Immature natural killer cell (primary cell): Measurements from ENCODE around the gene LHFPL2. TPM values are rescaled to one million over a fixed set of nuclear protein-coding genes. Genes with fewer than 3 reads are reported as not detected.

ENCODE experiments used
- DNase-seq, 3 donors: peaks; one replicate each; pipeline ENCODE4 v3.0.0; 2022; ENCODE audit warnings: mixed read lengths in 1 of 3
- H3K27ac Mint-ChIP-seq, 6 donors: one replicate each; pipeline ENCODE4 v1.8.0; 2020; ENCODE audit warnings: mixed read lengths in 6 of 6, mild to moderate bottlenecking in 5 of 6, inconsistent platforms in 4 of 6, moderate library complexity in 3 of 6
- H3K27me3 Mint-ChIP-seq, 3 donors: one replicate each; pipeline ENCODE4 v1.8.0; 2020 to 2021; ENCODE audit warnings: low read depth in 3 of 3, mild to moderate bottlenecking in 3 of 3, mixed read lengths in 3 of 3, moderate library complexity in 3 of 3, inconsistent platforms in 1 of 3
- H3K36me3 Mint-ChIP-seq, 3 donors: one replicate each; pipeline ENCODE4 v1.8.0; 2020; ENCODE audit warnings: mixed read lengths in 3 of 3, inconsistent platforms in 2 of 3, mild to moderate bottlenecking in 2 of 3
- H3K4me1 Mint-ChIP-seq, 2 donors: one replicate each; pipeline ENCODE4 v1.8.0; 2020; ENCODE audit warnings: inconsistent platforms in 2 of 2, mild to moderate bottlenecking in 2 of 2, mixed read lengths in 2 of 2, moderate library complexity in 1 of 2
- H3K4me3 Mint-ChIP-seq, 5 donors: one replicate each; pipeline ENCODE4 v1.8.0; 2020; ENCODE audit warnings: mild to moderate bottlenecking in 5 of 5, mixed read lengths in 5 of 5, inconsistent platforms in 3 of 5, moderate library complexity in 3 of 5
- H3K9me3 Mint-ChIP-seq, 6 donors: one replicate each; pipeline ENCODE4 v1.8.0; 2020; ENCODE audit warnings: mild to moderate bottlenecking in 6 of 6, mixed read lengths in 6 of 6, inconsistent platforms in 4 of 6, moderate library complexity in 3 of 6
- polyA plus RNA-seq, 3 donors: library from polyadenylated mRNA; unstranded; fragments of 300-500 nt; fragmentation: Illumina TruSeq; gene quantifications; one replicate each; pipeline ENCODE4 v1.2.3, GENCODE V29; 2021

Gene LHFPL2
- polyA plus RNA-seq, 3 donors from 2014 or later: 0.09 to 0.49 TPM; not detected in 1

DNA sequence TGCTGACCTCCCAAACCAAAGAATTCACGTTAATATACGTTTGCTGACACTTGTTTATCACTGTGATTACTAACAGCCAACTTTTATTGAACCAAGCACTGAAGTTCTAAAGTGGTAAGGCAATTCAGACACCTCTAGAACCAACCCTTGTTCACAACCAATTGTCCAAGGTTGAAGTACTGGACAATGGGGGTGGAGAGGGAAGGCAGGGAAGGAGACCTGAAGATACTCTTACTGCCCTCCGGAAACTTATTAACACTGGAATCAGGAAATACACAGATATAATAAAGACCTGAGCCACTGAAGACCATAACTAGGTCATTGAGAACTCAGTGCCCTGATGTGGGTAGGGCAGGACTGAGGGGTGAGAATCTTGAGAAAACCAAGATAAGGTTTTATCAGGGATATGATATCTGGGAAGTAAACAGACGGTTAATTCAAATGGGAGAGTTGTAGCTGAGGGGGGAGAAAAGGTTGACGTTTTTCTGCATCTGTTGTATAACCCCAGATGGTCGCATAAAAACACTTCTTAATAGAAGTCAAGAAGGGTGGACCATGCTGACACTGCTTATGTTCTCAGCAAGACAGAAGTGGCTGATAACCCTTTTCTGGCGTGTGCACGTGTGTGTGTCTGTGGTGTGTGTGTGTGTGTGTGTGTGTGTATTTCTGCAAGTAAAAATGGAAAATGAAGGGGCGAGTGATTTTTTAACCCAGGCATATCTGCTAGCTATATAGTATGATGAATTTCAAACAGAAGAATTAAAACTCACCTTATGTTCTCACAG is 125.9 kb downstream of the LHFPL2 start:
- no peak overlapping the region for H3K27ac Mint-ChIP-seq
- no peaks in the 10 kb centered on the region for H3K9me3 Mint-ChIP-seq
- peaks cover 5 to 16% (median 6%) of the 10 kb centered on the region in 3 donors for H3K27me3 Mint-ChIP-seq
- no peaks in the 10 kb centered on the region for H3K4me1 Mint-ChIP-seq
- H3K36me3 Mint-ChIP-seq: no peaks in the 10 kb centered on the region
- no peak for DNase-seq
- no peak overlapping the region for H3K4me3 Mint-ChIP-seq

DNA sequence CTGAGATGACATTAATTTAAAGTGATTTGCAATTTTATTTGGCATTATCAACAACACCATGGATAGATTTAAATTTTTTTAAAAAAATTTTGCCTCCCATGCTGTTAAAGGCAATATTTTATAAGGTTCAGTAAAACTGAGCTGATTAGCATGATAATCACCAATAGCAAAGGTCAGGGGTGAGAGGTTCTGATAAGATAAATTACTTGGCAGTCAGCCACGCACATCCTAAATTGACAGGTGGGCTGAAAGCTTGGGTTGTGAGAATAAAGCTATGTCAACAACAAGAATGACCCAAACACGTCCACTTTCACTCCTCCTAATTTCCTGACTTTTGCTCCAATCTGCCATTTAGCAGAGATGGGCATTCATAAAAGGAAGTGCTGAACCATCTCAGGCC is 127.1 kb downstream of the LHFPL2 start:
- no peaks in the 10 kb centered on the region for H3K9me3 Mint-ChIP-seq
- peaks cover 7 to 19% (median 10%) of the 10 kb centered on the region in 3 donors for H3K27me3 Mint-ChIP-seq
- no peak overlapping the region for H3K4me3 Mint-ChIP-seq
- no peak for DNase-seq
- no peaks in the 10 kb centered on the region for H3K36me3 Mint-ChIP-seq
- H3K27ac Mint-ChIP-seq: no peak overlapping the region
- no peaks in the 10 kb centered on the region for H3K4me1 Mint-ChIP-seq

DNA sequence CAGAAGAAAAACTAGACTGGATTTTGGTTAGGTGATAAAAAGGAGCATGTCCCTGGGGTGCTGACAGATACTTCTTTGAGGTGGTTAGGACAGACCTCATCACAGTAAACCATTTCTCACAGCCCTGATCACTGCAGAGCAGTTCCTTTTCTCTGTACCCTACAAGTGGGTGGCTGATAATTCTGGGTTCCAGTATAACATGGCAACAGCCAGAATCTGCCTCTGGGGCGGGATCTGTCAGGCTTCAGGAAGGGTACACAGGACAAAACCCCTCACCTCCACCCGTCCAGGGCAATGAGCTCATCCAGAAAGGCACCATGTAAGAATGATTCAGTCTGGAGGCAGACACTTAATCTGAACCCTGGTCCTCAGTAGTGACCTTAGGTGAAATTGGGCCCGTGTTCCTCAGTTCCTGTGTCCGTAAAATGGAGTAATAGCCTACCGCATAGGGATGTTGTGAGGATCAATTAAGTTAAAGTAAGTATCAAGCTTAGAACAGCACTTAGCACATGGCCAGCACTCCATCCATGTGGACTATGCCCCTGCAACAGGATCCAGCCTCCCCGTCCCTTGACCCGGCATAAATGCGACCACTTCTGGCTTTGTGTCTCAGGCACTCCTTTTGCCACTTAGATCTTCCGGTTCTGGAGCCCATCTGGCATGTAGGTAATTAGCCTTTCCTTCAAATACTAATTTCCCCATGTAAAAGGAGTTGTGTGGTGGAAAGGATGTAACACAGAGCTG is 129.2 kb downstream of the LHFPL2 start:
- Mint-ChIP-seq H3K27ac (no peak overlapping the region), H3K27me3 (peaks cover 2 to 16% (median 12%) of the 10 kb centered on the region in 3 donors), H3K36me3 (no peaks in the 10 kb centered on the region), H3K4me3 (no peak overlapping the region), H3K9me3 (no peaks in the 10 kb centered on the region), H3K4me1 (no peaks in the 10 kb centered on the region)
- no peak for DNase-seq

DNA sequence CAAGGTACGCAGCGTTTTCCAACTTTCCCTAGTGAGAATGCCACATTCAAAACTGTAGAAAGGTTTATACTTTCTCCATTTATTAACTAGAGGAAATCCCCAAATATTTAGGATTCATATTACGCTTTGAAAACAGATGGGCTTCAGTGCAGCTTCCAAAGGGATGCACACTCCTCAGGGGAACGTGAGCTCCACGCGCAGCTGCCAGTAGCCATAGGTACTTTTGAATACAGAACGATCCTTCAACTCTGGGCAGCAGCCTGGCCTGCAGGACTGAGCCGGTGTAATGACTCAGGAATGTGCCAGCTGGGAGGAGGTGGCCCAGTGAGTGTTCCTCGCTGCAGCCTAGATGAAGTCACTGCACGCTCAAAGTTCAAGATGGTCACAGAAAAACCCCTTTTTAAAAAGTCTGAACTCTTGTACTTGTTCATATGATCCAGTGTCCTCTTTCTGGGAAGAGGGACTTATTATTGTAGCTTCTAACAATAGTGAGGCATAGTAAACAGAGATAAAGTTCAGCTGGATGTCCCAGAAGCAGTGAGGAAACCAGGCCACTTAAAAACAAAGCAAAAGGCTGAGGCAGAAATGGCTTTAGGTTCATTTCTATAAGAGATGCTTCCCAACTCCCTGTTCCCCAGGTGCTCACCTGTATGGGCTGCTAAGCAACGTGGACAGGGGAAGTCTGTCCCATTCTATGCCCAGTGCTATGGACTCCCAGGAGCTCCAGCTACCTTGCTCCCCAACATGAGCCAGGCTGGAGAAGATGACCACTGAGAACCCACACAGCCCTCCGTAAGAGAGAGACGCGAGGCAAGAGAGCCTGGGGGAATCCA is 130.0 kb downstream of the LHFPL2 start:
- no peaks in the 10 kb centered on the region for H3K36me3 Mint-ChIP-seq
- DNase-seq: no peak
- no peaks in the 10 kb centered on the region for H3K4me1 Mint-ChIP-seq
- no peak overlapping the region for H3K27ac Mint-ChIP-seq
- H3K27me3 Mint-ChIP-seq: peaks cover 2 to 16% (median 12%) of the 10 kb centered on the region in 3 donors
- no peaks in the 10 kb centered on the region for H3K9me3 Mint-ChIP-seq
- H3K4me3 Mint-ChIP-seq: no peak overlapping the region

DNA sequence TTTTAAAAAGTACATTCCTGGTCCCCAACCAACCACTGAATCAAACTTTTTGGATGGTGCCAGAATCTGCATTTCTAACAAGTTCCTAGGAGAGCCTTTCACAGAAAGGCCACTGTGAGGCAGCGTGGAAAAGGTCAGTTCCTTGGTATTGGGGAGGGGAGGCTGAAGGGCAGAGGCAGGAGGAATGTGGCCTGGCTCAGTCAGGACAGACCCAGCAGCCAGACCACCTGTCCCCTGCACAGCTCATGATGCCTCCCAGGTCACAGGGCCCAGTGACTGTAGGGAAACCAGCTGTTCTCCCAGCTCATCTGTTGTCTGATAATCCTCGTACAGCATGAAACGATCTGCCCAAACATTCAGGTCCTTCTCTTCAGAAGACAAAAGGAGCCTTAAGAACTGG is 132.9 kb downstream of the LHFPL2 start:
- Mint-ChIP-seq H3K27me3 (peaks cover 5 to 22% (median 19%) of the 10 kb centered on the region in 3 donors), H3K27ac (no peak overlapping the region), H3K9me3 (no peaks in the 10 kb centered on the region), H3K36me3 (no peaks in the 10 kb centered on the region), H3K4me3 (no peak overlapping the region), H3K4me1 (peaks cover 0 to 2% of the 10 kb centered on the region in 2 donors)
- DNase-seq: no peak

DNA sequence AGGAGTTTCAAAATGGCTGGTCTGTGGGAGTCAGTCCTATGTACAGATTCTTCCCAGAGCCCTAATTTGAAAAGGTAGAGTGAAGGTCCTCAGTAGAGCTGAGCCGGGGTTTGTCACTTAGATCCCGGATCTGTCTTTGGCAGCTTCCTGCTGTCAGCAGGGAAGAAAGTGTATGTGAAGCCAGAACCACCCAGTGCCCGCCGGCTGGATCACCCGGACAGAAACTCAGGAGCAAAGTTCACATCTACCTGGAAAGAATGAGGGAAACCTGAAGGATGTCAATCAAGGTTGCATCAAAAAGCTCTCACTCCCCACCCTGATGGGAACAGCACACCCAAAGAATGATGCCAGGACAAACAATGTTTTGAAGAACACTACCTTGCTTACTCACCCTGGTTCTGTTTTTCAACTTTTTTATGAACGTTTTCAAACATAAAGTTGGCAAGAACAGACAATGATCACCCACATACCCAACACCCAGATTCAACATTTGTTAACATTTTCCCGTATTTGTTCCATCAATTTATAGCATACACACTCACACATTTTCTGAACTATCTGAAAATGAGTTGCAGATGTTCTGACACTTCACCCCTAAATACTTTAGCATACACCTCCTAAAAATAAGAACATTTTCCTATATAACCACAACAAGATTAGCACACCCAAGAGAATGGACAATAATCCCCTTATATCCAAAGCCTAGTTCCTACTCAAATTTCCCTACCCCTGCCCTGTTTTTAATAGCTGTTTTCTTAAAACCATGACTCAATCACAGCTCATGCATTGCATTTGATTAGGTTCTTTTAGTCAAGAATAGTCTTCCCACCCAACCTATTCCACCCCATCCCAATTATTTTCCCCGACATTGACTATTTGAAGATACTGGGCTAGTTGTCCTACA is 133.9 kb downstream of the LHFPL2 start:
- Mint-ChIP-seq H3K4me3 (no peak overlapping the region), H3K27me3 (peaks cover 7 to 21% (median 19%) of the 10 kb centered on the region in 3 donors), H3K4me1 (peaks cover 6 to 12% of the 10 kb centered on the region in 2 donors), H3K27ac (no peak overlapping the region), H3K36me3 (no peaks in the 10 kb centered on the region), H3K9me3 (no peaks in the 10 kb centered on the region)
- DNase-seq: no peak

DNA sequence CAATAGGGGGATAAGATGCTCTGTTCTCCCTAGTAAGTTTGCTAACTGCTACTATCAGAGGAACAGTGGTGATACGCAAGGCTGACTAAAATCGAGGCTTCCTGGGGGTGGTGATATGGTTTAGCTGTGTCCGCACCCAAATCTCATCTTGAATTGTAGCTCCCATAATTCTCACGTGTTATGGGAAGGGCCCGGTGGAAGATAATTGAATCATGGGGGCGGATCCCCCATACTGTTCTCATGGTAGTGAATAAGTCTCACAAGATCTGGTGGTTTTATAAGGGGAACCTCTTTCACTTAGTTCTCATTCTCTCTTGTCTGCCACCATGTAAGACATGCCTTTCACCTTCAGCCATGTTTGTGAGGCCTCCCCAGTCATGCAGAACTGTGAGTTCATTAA is 135.1 kb downstream of the LHFPL2 start:
- no peaks in the 10 kb centered on the region for H3K9me3 Mint-ChIP-seq
- H3K4me3 Mint-ChIP-seq: no peak overlapping the region
- H3K36me3 Mint-ChIP-seq: no peaks in the 10 kb centered on the region
- H3K27ac Mint-ChIP-seq: no peak overlapping the region
- DNase-seq: no peak
- peaks cover 13 to 19% of the 10 kb centered on the region in 2 donors for H3K4me1 Mint-ChIP-seq
- peaks cover 7 to 23% (median 22%) of the 10 kb centered on the region in 3 donors for H3K27me3 Mint-ChIP-seq

DNA sequence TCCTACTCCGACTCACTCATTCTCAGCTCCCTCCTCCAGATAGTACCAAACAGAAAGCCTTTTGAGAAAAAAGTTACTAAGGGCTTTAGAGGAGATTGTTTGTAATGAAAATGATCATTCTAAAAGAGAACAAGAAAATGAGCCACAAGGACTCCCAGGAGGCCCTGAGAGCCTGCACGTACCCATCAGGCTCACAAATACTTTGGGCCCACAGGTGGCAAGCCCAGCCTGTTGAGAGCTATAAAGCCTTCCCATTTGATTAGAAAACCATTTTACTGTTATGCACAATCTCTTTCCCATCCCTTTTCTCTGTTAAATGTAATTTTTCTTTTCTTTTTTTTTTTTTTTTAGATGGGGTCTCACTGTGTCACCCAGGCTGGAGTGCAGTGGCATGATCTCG is 136.1 kb downstream of the LHFPL2 start:
- H3K9me3 Mint-ChIP-seq: no peaks in the 10 kb centered on the region

DNA sequence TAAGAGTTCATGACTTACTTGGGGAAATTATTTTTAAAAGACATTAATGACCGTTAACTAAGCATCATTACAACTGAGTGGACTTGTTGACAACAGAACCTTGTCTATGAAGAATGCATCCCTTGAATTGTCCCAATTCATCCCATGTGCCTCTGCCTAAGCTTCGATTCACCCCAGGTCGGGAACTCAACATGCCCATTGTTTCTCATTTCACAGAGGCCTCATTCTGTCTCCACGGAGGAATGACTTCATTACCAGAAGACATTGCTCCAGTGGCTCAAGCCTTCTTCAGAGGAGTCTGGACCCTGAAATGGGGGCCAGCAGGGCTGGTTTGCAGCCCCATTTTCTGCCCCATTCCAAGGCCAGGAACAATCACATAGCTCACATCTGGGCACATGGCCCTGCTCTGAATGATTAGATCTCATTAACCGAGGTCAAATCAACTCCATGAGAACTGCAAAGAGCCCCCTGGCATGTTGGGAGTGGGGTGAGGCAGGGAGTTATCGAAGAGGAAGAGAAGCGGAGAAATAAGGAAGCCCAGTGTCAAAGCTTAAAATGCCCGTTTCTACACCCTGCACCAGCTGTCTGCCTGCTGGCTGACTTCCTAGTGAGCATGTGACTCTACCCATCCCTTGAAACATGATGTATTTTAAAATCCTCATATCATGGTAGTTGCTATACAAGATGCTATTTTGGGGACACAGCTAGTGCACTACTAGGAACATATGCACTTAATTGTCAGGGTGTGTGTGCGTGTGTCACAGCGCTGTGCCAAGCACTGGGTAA is 137.3 kb downstream of the LHFPL2 start:
- H3K27ac Mint-ChIP-seq: no peak overlapping the region
- peak overlapping the region in 2 of 5 donors; percentile 54 to 83 for H3K4me3 Mint-ChIP-seq

More for the DNA sequence above, 136.1 kb downstream of the LHFPL2 start:
- H3K36me3 Mint-ChIP-seq: no peaks in the 10 kb centered on the region
- peaks cover 13 to 19% of the 10 kb centered on the region in 2 donors for H3K4me1 Mint-ChIP-seq
- H3K27me3 Mint-ChIP-seq: peaks cover 8 to 26% (median 23%) of the 10 kb centered on the region in 3 donors
- H3K27ac Mint-ChIP-seq: no peak overlapping the region
- no peak for DNase-seq
- no peak overlapping the region for H3K4me3 Mint-ChIP-seq

DNA sequence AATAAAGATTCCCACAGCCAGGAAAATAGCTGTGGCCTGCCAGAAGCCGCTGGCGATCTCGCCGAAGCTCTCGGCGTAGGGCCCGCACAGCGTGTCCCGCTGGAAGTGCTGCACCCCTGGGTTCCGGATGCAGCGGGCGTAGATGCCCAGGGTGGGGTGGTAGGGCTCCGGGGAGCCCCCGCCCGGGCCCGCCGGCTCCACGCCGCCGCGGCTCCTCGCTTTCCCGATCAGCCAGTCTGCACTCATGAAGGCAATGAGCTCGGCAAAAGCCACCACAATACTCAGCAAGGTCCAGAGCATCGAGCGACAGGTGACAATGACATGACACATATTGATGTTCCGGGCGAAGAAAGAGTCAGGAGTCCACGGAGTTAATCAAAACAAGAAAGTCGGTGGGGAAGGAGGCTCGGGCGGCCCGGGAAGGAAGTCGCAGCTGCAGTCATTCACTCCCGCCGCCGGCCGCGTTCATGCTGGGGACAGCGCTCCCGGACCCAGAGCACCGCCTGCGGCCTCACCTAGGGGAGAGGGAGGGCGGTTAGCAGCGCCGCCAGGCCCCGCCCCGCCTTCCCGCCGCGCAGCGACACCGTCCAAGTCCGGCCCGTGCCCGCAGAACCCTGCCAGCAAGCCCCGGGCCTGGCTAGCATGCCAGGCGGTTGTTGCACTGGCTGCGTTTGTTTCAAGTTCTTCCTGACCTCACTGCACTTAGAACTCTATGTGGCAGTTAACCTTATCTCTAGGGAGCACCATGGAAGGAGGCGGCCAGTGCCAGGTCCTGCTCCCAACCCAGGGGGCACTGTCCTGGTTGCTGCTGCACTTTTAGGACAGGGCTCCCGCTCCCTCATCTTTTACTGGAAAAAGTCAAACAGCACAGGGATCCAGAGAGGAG is 138.4 kb downstream of the LHFPL2 start:
- Mint-ChIP-seq H3K27ac (no peak overlapping the region), H3K36me3 (no peaks in the 10 kb centered on the region), H3K4me3 (peak overlapping the region; percentile 80 to 92 (median 91)), H3K27me3 (peaks cover 8 to 24% (median 19%) of the 10 kb centered on the region in 3 donors), H3K4me1 (peaks cover 13 to 19% of the 10 kb centered on the region in 2 donors), H3K9me3 (no peaks in the 10 kb centered on the region)
- DNase-seq: peak; percentile 21 to 28 (median 27)

More for the DNA sequence above, 137.3 kb downstream of the LHFPL2 start:
- H3K4me1 Mint-ChIP-seq: peaks cover 13 to 19% of the 10 kb centered on the region in 2 donors
- DNase-seq: no peak
- H3K9me3 Mint-ChIP-seq: no peaks in the 10 kb centered on the region
- no peaks in the 10 kb centered on the region for H3K36me3 Mint-ChIP-seq
- peaks cover 6 to 24% (median 22%) of the 10 kb centered on the region in 3 donors for H3K27me3 Mint-ChIP-seq

DNA sequence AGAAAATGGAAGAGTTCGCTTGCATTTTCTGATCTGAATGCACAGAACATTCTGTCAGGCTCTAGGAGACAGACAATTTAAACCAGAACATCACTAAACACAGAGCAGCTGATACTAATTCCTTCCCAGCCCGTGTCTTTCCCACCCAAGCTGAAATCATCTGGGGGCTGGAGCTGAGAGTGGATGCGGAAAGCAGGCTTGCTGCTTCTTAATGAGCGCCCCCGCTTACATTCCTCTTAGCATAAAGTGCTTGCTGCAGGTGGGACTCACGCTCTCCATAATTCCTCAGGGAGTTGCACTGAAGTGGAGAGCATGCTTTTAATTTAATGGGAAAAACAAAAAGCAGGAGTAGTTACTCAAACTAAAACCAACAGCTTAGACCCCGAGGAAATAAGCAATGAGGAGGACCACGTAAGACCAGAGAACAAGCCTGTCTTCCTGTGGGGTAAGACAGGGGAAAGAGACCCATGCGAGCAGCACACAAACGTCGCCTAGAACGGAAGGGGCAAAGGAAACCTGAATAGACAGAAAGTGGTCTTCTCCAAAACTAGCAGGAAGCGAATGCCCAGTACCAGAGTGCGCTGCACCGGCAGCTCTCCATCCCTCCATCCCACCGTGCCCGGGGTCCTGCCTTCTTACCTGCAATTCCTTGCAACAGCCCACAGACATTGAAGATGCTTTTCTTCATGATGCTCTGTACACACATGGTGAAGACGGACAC is 139.3 kb downstream of the LHFPL2 start:
- H3K36me3 Mint-ChIP-seq: no peaks in the 10 kb centered on the region
- H3K9me3 Mint-ChIP-seq: no peaks in the 10 kb centered on the region
- peak in 2 of 3 donors; percentile 5 to 7 for DNase-seq
- H3K27me3 Mint-ChIP-seq: peaks cover 8 to 24% (median 17%) of the 10 kb centered on the region in 3 donors
- peak overlapping the region; percentile 80 to 92 (median 91) for H3K4me3 Mint-ChIP-seq
- no peak overlapping the region for H3K27ac Mint-ChIP-seq
- peaks cover 13 to 19% of the 10 kb centered on the region in 2 donors for H3K4me1 Mint-ChIP-seq
